ENCODE measurements around the gene SLC24A3.

SLC24A3 gene

DNA sequence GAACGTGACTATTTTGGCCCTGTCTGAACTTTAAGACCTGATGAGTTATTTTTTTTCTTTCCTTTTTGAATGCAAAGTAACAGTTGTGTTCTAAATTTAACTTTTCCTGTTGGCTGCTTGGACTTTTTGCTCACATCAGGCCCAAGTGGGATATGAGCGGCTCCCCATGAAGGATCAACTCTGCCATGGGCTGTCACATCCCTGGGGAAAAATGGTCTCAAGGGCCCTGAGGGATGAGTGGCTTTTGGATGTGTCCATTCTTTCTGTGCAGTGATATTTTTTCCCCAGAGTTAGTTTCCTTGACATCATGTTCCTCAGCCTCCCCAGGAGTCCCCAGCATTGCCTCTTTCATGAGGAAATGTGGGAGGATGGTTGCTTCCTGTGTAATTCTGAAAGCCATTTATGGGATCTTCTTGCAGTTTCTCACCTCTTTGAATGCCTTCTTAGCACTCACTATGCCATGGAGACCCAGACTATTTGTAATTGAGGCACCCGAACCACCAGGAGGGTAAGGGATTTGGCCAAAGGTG is 92.5 kb downstream of the SLC24A3 start:
- DNase-seq = no peak

DNA sequence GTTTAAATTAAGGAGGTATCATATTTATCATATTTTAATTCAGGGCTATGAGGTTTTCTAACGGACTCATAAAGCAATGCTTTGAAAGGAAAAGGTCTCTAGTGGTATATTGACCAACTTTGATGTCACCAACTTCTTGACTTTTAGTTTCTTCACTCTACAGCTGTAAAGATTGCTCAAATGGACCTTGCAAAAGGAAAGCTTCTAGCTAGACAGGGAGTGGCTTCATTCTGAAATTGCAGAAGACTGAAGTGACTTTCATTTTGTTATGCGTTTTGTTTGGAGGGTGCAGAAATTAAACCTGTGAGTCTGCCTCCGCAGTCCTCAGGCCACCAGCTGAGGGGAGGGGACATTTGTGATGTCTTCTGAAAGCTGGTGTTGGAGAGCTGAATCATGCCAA is 95.7 kb downstream of the SLC24A3 start:
- no peak for DNase-seq

DNA sequence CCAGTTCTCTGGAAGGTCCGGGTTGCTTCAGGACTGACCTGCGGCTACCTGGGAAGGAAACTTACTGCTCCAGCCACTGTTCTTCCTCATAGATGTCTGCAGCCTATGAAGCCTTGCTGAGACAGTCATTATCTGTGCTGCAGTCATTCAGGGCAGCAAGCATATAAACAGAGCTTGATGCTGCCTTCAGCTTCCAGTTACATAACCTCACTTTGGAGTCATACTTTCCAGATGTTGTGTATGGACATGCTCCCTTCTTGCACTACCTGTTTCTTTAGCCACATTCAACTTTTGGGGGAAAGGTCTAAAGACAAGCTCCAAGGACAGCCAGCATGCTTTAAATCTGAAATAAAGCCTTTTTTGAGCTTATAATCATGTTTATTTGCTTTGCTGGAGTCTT is 98.1 kb downstream of the SLC24A3 start:
- no peak for DNase-seq

DNA sequence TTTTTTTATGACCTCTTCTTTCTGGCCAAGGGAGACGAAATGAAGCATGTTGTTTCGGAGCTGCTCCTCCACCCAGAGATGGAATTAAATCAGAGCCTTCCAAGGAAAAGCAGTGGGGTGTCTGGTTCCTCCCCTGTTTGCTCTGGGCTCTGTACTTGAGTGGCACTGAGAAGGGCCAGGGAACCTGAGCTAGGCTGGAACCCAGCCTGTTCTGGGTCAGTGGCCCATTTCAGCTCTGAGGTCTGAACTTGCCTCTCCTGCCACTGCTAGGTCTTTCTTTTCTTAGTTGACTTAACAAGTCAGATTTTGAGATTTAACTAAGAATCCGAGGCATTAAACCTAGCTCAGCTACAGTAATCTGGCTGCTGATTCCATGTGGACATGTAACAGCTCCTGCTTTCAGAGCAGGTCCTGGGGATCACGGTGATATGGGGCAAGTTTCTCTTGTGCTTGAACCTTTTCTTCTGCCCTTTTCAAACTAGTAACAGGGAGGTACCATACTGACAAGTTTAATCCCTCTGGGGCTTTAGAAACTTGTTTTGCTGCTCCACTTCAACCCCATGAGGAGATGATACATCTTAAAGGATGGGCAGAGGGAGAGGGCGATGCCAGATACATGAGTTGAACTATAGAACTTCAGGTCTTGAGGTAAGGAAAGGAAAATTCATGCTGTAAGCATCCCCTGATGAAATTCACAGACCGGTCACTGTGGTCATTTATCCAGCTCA is 101.1 kb downstream of the SLC24A3 start:
- no peak for DNase-seq

DNA sequence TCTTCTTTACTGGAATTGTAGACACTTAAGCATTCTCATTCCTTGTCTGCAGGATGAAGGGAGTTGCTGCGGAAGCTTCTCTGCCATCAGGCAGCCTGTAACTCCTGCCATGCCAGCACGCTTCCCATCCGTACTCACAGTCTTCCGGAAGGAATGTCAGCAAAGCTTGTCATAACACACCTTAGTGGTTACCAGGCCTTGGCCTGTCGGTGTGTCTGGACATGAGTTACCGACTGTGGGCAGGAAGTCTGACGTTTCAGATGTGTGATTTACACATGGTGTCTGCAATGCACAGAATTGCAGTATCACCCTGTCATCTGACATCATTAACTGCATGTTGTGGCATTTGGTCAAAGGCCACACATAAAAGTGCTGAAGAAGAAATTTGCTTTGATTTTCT is 102.2 kb downstream of the SLC24A3 start:
- DNase-seq = no peak

DNA sequence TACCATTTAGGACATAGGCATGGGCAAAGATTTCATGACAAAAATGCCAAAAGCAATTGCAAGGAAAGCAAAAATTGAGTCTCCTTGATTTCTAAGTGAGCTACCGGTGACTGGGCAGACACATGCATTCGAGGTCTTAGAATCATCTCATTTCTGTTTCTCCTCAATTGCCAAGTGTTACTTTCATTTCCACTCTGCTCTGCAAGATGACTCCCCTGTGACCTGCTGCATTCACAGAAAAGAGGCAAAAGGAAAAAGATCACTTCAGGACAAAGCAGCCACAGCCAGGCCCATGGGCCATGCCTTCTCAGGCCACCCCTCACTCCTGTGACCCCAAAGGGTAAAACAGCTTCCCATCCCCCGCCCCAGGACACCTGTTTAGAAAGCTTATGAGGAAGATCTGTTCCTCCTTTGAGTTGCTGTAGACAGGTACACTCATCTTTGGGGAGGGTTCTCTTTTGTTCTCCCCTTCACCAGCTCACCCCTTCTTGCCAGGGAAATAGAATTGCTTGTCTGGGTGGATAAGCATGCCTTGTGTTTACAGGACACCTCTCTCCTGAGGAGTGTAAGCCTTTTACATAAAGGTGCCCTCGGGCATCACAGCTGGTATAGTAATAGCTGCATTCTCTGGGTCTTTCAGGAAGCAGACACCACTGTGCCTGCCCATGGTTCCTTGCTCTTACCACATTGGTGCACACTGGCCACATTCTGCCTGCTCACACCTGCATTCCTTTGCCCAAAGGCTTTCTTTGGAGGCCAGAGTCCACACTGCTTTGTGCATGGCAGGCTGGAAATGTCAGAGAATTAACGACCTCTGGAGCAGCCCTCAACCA is 105.0 kb downstream of the SLC24A3 start:
- DNase-seq = no peak

DNA sequence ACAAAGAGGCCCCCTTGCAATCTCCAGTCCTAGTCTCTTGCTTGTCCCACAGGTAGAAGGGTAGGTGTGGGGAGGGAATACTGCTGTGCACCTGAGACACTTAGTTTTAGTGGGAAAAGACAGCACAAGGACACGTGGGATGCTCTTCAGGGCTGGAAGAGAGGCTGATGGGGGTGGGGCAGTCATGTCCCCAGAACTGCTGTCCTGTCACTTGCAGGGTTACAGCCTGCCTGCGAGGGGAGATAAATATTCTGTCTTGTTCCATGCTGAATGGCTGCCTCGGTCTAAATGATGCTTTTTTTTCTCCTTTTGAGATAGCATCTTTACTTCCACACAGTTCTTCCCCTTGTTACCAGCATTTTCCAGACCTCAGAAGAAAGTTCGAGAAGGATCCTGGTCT is 106.2 kb downstream of the SLC24A3 start:
- DNase-seq = no peak

DNA sequence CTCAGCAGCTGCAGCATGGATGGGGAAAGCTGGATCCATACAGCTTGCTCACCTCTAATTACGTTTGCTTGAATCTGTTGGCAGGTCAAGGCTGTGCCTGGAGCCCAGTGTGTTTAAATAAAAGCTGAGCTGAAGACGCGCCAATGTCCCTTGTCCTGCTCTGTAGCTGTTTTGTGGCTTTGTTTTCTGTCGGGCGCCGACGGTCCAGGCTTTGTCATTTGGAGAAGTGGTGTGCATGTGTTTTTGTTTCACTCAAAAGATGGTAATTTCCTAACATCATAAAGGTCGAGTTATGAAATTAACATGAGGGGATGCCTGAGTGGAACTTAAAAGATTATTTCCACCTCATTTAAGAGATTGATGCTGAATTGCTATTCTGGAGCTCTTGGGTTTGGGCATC is 107.6 kb downstream of the SLC24A3 start:
- no peak for DNase-seq

DNA sequence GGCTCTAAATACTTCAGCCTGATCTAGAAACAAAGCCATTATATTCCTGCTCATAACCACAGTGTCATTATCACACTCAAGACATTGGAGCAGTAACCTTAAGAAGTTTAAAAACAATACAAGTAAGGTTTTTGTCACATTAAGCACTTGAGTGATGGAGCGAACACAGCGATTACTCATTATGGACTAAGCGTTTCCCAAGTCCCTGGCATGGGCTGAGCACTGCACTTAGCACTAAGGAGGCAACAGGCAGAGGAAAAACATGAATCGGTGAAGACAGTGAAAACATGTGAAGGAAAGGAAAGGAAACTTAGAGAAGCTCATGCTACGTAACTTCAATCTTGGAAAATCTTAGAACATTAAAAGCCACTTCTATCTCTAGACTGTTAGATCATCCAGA is 108.7 kb downstream of the SLC24A3 start:
- DNase-seq = no peak

DNA sequence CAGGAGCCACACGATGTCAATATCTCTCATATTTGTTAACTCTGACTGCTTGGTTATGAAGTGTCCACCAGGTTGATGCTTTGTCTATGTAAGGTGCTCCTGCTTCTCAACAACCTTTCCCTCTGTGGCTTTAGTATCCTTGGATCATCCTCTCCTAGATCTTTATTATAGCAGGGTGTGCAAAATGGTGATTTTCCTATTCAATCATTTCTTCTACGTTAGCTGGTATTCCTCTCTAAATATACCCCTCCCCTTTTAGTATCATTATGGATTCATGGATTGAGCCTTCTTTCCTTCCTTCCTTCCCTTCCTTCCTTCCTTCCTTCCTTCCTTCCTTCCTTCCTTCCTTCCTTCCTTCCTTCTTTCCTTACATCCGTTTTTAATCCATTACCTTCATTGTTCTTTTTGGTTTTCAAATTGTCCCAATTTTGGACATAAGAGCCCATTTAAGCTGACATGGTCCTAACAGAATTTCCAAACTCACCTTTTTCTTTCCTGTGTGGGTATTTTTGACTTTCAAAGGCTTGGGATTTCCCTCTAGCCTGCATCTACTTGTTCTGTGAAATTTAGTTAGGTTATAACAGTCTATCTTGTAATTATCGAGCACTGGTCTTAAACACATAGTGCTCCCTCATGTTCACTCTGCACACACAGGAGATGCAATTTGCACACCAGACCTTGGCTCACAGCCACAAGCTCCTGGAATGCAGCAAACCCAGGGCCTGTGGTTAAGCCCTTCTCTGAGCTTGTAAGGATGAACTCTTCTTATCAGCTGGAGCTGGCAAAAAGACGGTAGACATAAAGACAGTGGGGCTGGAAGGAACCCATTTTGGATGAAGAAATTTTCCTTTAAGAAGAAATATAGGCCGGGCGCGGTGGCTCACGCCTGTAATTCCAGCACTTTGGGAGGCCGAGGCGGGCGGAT is 109.9 kb downstream of the SLC24A3 start:
- no peak for DNase-seq

DNA sequence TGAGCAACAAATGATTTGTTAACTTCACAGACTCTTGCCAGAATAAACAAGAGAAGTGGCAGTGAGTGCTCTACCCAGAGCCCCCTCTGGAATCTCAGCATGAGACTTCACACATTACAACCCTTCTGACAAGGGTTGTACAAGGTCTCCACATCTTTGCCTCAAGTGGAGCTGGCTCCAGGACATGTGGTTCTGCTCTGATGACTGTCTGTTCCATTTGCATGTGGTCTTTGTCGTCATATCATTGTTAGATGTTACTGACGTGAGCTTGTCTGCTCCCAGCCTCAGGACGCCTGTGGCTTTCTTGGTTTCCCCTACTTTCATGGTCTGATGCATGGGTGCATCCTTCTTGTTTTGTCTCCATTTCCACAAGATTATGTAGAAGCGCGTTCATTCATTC is 115.0 kb downstream of the SLC24A3 start:
- DNase-seq = no peak

DNA sequence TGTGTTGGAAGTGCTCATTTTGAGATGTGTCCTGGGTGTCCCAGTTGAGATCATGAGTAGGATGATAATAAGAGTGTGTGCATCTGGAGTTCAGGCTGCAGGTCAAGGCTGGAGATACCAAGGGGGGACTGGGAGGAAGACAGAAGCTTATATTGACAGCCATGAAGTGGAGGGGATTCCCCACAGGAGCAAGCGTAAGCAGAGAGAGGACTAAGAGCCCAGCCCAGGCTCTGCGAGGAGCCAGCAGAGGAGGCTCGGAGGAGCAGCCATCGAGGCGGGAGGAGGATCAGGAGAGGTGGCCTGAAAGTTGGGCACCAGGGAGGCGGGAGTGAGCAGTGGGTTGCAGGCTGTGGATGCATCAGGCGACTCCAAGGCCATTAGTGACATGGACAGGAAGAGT is 116.2 kb downstream of the SLC24A3 start:
- no peak for DNase-seq

DNA sequence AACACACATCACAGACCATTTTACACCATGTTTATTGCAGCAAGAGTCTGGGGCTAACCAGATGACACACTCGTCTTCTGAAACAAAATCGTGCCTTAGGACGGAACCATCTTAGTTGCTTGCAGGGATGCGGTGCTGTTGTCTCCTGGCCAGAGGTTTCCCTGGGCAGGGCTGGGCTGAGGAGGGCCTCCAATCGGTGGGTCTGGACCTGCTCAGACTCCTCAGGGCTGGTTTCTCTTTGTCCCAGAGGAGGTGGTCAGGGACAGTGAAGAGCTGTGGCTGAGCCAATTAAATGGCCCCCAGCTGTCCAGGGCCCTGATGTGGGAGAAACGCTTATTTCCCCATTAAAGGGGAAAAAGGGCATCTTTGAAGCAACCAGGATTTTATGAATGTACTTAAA is 117.6 kb downstream of the SLC24A3 start:
- DNase-seq = no peak

DNA sequence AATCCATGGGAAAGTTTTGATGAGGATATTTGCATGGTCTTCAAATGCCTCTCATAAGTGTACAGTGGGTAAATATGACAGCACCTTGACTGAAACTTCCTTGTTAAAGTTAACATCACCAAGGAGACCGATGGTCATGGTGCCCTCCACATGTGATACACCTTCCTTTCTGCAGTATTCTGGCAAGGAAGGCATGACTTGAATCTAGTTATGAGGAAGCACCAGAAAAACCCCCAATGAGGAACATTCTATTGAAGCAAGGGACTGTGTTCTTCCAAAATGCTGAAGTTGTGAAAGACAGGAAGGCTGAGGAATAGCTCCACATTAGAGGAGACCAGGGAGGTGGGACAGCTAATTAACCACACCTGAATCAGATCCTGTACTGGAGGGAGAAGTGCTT is 118.3 kb downstream of the SLC24A3 start:
- no peak for DNase-seq

DNA sequence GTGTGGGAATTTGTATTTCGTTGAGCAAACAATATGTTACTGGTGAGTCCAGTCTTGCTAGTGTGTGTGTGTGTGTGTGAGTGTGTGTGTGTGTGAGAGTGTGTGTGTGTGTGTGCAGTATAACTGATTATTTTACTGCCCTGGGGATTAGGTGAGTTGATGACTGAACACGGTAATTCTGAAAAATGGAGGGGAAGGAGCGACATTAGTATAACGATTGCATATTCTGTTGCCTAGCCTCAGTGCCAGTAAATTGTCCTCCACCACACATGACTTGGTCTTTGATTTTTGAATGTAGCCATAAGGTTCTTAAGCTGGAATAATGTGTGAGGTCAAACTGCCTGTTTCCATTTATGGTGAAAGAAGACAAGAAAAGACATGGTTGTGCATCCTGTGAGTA is 121.1 kb downstream of the SLC24A3 start:
- no peak for DNase-seq

DNA sequence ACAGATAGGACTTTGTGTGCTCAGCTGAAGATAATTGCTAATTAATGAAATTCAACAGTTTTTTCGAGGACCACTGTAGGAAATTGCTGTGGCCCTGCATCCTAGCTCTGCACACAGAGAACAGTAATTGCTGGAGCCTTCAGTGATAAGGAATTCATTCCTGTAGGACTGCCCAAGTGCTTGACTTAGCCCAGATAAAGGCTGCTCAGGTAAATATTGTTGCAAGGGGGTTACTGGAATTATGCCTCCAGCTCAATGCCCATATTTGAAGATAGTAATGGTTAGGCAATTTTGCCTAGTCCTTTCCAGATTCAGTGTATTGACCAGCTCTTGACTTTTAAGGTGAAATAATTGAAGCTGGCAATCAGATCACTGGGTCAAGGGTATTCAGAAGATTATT is 122.9 kb downstream of the SLC24A3 start:
- no peak for DNase-seq

DNA sequence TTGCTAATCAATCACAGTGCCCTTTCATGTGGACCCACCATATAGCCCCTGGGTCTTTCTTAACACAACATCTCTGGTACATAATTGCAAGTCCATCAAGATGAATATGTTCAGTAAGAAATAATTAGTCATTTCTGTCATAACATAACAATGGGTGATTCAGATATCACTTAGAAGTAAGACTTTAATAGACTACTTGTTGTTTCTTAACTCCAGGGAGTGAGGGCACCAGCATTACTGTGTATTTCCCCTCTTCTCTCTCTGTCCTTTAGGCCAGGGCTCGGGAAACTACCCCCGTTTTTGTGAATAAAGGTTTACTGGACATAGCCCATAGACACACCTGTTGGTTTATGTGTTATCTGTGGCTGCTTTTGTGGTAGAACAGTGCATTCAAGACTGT is 123.5 kb downstream of the SLC24A3 start:
- DNase-seq = no peak

DNA sequence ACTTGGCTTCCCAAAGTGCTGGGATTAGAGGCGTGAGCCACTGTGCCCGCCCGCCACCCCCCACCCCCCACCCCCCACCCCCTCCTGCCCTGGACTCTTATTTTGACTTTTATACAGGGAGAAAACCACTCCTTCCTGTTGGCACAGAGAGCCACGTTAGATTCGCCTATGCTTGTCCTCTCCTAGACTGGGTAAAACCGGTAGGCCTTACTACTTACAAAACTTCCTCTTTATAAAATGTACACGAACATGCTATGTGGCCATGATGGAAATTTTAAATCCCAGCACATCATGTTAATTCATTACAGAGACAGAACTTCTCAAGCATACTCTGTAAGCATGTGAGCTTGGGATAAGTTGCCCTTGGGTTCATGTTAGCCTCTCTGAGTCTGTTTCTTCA is 124.2 kb downstream of the SLC24A3 start:
- no peak for DNase-seq

DNA sequence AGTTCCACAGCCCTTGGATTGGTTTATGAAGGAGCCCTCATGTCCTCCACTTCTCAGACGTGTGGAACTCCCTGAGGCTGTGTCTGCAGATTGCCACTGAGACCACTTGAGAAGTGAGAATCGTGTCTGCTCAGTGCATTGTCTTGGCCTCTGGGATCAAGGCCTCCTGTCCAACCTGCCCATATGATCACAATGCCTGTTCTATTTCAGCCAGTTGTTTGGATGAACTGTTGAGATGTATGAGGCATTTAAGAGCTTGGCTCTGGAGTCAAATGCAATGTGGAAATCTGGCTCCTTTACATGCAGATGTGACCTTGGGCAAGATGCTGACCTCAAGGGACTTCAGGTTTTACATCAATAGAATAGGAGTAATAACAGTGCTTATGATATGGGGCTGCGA is 125.9 kb downstream of the SLC24A3 start:
- no peak for DNase-seq

DNA sequence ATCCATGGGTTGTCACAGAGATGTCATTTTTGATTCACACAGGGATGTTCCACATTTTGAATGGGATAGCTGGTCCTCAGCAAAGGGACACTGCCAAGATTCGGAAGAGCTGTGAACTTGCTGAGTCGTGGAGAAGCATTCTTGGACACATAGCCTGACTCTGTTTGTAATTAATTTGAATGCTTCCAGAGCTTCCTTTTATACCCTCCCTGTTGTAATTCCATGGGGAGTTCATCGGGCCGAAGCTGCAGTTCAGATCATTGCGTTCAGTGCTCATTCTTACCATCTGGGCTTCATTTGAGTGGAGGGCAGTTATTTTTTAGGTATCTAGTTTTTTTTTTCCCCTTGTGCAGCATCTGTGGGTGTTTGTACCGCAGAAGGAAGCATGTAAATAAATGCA is 126.5 kb downstream of the SLC24A3 start:
- no peak for DNase-seq

DNA sequence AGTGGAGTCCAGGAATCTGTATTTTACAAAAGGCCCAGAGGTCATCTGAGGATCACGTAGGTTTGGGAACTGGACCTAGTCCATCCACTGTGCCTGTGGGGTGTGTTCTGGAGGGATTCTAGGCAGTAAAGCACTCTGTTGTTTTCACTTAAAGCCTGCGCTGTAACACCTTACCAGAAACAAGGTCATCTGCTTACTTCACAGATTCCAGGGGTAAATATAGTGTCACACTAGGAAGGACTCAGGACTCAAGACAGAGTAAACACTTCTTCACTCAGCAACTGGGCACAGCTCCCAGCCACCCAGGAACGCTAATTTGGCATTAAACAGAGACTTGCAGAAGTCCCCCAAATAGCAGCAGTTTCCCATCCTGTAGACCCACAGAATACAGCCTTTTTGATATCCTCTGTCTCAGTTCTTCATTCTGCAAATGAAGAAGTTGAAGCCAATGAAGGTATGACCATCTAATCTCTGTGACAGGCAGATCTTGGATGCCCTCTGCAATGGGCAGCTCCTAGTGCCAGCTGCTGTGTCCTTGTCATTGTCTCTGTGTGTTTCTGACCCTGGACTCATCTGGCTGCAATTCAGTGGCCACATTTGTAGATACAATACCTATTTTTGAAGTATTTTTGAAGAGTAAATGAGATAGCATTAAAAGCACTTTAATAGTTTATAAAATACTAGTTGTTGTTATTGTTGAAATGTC is 129.1 kb downstream of the SLC24A3 start:
- no peak for DNase-seq

DNA sequence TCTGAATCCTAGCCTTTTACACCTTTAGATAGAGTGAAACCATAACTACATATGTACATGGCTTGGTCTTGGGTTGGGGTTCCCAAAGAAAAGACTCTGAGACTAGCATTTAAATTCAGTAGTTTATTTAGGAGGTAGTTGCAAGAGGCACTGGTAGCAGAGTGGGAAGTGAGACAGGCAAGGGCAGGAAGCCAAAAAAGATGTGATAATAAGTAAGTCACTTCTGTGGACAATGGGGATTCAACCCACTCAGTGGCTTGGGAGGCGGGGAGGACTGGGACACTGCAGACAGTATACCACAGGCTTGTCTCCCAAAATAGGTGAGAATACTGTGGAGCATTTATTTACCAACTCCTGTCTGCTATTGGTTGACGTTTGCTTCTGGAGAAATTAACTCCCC is 131.9 kb downstream of the SLC24A3 start:
- DNase-seq = no peak
